OCI-LY7 (cell line): ENCODE measurements around the gene LRRC75B. TPM values are rescaled to one million over a fixed set of nuclear protein-coding genes. Genes with fewer than 3 reads are reported as not detected.

Experiments
- BruUV-seq: library from RNA; stranded (reverse); fragments of 400-500 nt; replicated peaks from 2 replicates; lab custom pipeline; 2021; lab: Mats Ljungman, UMichigan
- CTCF ChIA-PET: fragments of 300-600 bp; sonication (Branson Sonifier 250); formaldehyde crosslinking; loops from one replicate; lab custom pipeline; 2022; ENCODE audit warnings: antibody characterized with exemption; ENCODE audit not compliant: unreplicated experiment; lab: Charles Lee
- POLR2A ChIA-PET: fragments of 300-600 bp; sonication (Branson Sonifier 250); formaldehyde crosslinking; loops from one replicate; lab custom pipeline; 2022; ENCODE audit warnings: antibody characterized with exemption; lab: Charles Lee
- DNase-seq: peaks from one replicate; pipeline ENCODE4 v3.0.0-alpha.2; 2015; ENCODE audit warnings: low spot score
- H2AFZ ChIP-seq: fragments of 200-600 bp; sonication (generic), shearing (Covaris generic); 2 replicates; pipeline ENCODE4 v1.6.1; 2014; ENCODE audit warnings: mild to moderate bottlenecking, antibody characterized with exemption, low read length, moderate library complexity
- H3K27ac ChIP-seq: fragments of 200-600 bp; sonication (generic); 2 replicates; pipeline ENCODE4 v1.5.1; 2014; ENCODE audit warnings: mixed run types, low read depth, mild to moderate bottlenecking, moderate library complexity, low read length, inconsistent platforms; ENCODE audit not compliant: poor library complexity, severe bottlenecking
- H3K36me3 ChIP-seq: fragments of 200-600 bp; sonication (generic); 2 replicates; pipeline ENCODE4 v1.6.1; 2014; ENCODE audit warnings: mild to moderate bottlenecking, antibody characterized with exemption, low read length, moderate library complexity, mixed read lengths; ENCODE audit not compliant: insufficient read depth
- H3K4me1 ChIP-seq: fragments of 200-600 bp; sonication (generic); 2 replicates; pipeline ENCODE4 v1.5.1; 2014; ENCODE audit warnings: mild to moderate bottlenecking, low read length; ENCODE audit not compliant: insufficient read depth, poor library complexity, severe bottlenecking
- H3K4me2 ChIP-seq: fragments of 200-600 bp; sonication (generic); 2 replicates; pipeline ENCODE4 v1.6.1; 2014; ENCODE audit warnings: mild to moderate bottlenecking, low read length
- H3K4me3 ChIP-seq: fragments of 200-600 bp; sonication (generic); 2 replicates; pipeline ENCODE4 v1.5.1; 2014; ENCODE audit warnings: mild to moderate bottlenecking, low read depth, low read length; ENCODE audit not compliant: poor library complexity, severe bottlenecking
- H3K79me2 ChIP-seq: fragments of 200-600 bp; sonication (generic); 2 replicates; pipeline ENCODE4 v1.6.1; 2016; ENCODE audit warnings: low read depth, mild to moderate bottlenecking, low read length, moderate library complexity, mixed read lengths; ENCODE audit not compliant: insufficient read depth
- H3K9me2 ChIP-seq: fragments of 200-600 bp; sonication (generic); 2 replicates; pipeline ENCODE4 v1.6.1; 2016; ENCODE audit warnings: mild to moderate bottlenecking, low read length, mixed read lengths; ENCODE audit not compliant: insufficient read depth
- H3K9me3 ChIP-seq: fragments of 200-600 bp; sonication (generic); 2 replicates; pipeline ENCODE4 v1.6.1; 2014; ENCODE audit warnings: mild to moderate bottlenecking, mixed run types, low read length, mixed read lengths
- H4K20me1 ChIP-seq: fragments of 200-600 bp; sonication (generic); 2 replicates; pipeline ENCODE4 v1.6.1; 2014; ENCODE audit warnings: mild to moderate bottlenecking, antibody characterized with exemption, low read length, moderate library complexity, mixed read lengths; ENCODE audit not compliant: insufficient read depth
- EZH2phosphoT487 ChIP-seq: fragments of 200-600 bp; sonication (generic); IDR thresholded peaks from 2 replicates; pipeline ENCODE4 v1.6.1; 2018; ENCODE audit warnings: low read depth, borderline replicate concordance, mild to moderate bottlenecking, mixed run types, antibody characterized with exemption, low read length, moderate library complexity, mixed read lengths
- intact Hi-C: fragments of 100-400 bp; cut with micrococcal nuclease; formaldehyde crosslinking; loops from one replicate; pipeline ENCODE4 v1.10.0; 2022; ENCODE audit not compliant: unreplicated experiment
- total RNA-seq, 2 experiments: library from RNA; depleted of rRNA in 1 of 2; stranded (reverse); fragments of >200 nt in 1 of 2; shearing (Covaris generic) in 1 of 2; gene quantifications; 2 replicates each; pipeline ENCODE4 v1.2.3, GENCODE V29; 2014 to 2022
- TF ChIP-seq, protein P1 (sequence below): fragments of 200-600 bp; sonication (generic); conservative IDR thresholded peaks from 2 replicates; pipeline ENCODE4 v1.5.1; 2014; ENCODE audit warnings: mild to moderate bottlenecking, antibody characterized with exemption, low read length, moderate library complexity, mixed read lengths

Gene LRRC75B
- total RNA-seq, 2 experiments from 2014 or later: not detected

GRCh38 chr22:24566899-24567511 lies 25.9 kb downstream of the LRRC75B start:
- intact Hi-C loops: no loop called here
- TF ChIP-seq EZH2phosphoT487: no peak
- TF ChIP-seq, protein P1, sequence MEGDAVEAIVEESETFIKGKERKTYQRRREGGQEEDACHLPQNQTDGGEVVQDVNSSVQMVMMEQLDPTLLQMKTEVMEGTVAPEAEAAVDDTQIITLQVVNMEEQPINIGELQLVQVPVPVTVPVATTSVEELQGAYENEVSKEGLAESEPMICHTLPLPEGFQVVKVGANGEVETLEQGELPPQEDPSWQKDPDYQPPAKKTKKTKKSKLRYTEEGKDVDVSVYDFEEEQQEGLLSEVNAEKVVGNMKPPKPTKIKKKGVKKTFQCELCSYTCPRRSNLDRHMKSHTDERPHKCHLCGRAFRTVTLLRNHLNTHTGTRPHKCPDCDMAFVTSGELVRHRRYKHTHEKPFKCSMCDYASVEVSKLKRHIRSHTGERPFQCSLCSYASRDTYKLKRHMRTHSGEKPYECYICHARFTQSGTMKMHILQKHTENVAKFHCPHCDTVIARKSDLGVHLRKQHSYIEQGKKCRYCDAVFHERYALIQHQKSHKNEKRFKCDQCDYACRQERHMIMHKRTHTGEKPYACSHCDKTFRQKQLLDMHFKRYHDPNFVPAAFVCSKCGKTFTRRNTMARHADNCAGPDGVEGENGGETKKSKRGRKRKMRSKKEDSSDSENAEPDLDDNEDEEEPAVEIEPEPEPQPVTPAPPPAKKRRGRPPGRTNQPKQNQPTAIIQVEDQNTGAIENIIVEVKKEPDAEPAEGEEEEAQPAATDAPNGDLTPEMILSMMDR: no peak
- no peak overlapping the region for H3K4me3 ChIP-seq
- no peak for DNase-seq
- H3K9me2 ChIP-seq: no peaks in the 10 kb centered on the region
- H3K36me3 ChIP-seq: peaks cover 93% of the 10 kb centered on the region
- ChIA-PET CTCF (no interaction called here), POLR2A (no interaction called here)
- H2AFZ ChIP-seq: no peak overlapping the region
- H3K27ac ChIP-seq: no peak overlapping the region
- H3K4me2 ChIP-seq: no peak overlapping the region
- H4K20me1 ChIP-seq: peaks cover 15% of the 10 kb centered on the region; the same call in 1 of the 2 replicates
- H3K4me1 ChIP-seq: no peaks in the 10 kb centered on the region
- no peaks in the 10 kb centered on the region for H3K9me3 ChIP-seq
- no TSS peak for BruUV-seq
- peaks cover 51% of the 10 kb centered on the region for H3K79me2 ChIP-seq

GRCh38 chr22:24565077-24565476 lies 27.8 kb downstream of the LRRC75B start:
- H3K4me3 ChIP-seq: no peak overlapping the region
- POLR2A ChIA-PET: no interaction called here
- peaks cover 88% of the 10 kb centered on the region for H3K36me3 ChIP-seq

More at GRCh38 chr22:24565077-24565476, 27.8 kb downstream of the LRRC75B start:
- CTCF ChIA-PET: no interaction called here
- H2AFZ ChIP-seq: no peak overlapping the region
- no peaks in the 10 kb centered on the region for H3K9me2 ChIP-seq
- H3K9me3 ChIP-seq: no peaks in the 10 kb centered on the region
- TF ChIP-seq, protein P1: no peak
- TF ChIP-seq EZH2phosphoT487: no peak
- H3K27ac ChIP-seq: no peak overlapping the region
- peaks cover 70% of the 10 kb centered on the region for H3K79me2 ChIP-seq
- H3K4me1 ChIP-seq: no peaks in the 10 kb centered on the region
- no peak overlapping the region for H3K4me2 ChIP-seq
- DNase-seq: no peak
- intact Hi-C loops: no loop called here
- peaks cover 24% of the 10 kb centered on the region for H4K20me1 ChIP-seq
- BruUV-seq: no TSS peak
